Stimulated activated CD4-positive, alpha-beta T cell treated with anti-CD3 and anti-CD28 coated beads, Interleukin-12 subunit alpha, Interleukin-12 subunit beta, amount 100 ng/mL, for 4 hours (primary cell): Measurements from ENCODE around the gene STRBP.
A peak's percentile ranks its signal among the peaks of the same experiment; 100 is the strongest.
"Not testable (repeated sequence)": the region's sequence is repeated elsewhere in the genome, so short reads cannot be mapped to it uniquely, and the experiment has no call there.

ENCODE experiments used
- DNase-seq: peaks from one replicate; pipeline ENCODE4 v3.0.0-alpha.2; 2020

STRBP gene

GRCh38 chr9:123268465-123269259, at the start of gene STRBP:
STRBP (minus strand) TSS chr9:123268586; CDS start chr9:123184134, 84,452 bp downstream.
- peak; percentile 93 for DNase-seq

DNA sequence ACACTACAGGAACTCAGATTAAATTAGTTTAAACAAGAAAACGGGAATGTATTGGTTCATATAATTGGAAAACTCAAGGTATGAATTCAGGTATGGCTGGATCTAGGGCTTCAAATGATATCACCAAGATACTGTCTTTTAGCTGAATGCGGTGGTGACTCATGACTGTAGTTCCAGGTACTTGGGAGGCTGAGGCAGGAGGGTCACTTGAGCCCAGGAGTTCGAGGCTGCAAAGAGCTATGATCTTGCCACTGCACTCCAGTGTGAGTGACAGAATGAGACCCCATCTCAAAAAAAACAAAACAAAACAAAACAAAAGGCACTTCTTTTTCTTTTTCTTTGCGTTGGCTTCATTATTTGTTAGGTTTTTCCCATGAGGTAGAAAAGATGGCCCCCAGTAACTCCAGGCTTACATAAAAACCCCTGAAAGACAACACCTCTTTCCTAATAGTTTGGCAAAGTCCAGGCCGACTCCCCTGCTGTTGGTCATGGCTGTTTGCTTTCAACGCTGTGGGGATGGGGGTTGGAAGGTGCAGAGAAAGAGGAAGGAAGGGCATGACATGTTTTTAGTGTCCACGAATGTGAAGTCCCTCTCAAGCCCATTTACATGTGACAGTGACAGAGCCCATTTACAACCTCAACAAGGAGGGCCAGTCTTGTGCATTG, 47.8 kb upstream of the STRBP start:
- DNase-seq = no peak

DNA sequence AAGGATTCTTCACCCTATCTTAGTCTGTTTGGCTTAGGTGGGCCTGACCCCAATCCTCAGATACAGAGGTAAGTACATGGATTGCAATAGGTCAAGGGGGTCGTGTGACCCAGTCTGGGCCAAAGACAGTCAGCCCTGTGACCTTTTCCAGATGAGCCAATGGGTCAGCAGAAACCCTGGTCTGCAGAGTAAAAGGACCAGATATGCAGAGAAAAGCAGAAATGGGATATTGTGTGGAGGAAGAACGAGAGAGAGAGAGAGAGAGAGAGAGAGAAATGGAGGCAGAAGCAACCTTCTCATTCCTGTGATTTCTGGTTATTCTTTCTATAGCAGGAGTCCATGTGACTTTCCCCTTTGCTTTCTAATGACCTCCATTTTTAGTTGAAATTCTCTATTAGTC, 47.2 kb upstream of the STRBP start:
- DNase-seq = no peak

GRCh38 chr9:123314617-123315016, 46.2 kb upstream of the STRBP start:
- DNase-seq = no peak

DNA sequence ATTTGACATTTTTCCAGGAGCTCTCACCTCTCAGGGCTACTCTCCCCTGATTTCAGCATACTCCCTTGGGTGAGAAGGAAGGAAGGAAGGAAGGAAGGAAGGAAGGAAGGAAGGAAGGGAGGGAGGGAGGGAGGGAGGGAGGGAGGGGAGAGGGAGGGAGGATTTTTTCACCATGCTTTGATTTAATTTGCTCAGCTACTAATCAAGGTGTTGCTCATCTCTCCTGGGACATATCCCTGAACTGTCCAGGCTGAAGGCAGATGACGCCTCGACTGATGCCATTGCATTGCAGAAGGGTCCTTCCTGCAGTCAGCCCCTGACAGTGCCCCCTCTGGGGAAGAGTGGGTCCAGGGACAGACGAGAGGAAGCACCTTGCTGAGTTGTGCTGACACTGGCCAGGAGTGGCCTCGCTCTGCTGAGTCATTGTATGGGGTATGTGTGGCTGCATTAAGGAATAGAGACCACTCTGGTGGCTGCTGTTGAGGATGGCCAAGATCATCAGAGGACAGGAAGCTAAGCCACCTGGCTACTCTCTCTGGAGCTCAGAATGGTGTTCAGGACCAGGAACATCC, 44.0 kb upstream of the STRBP start:
- no peak for DNase-seq

DNA sequence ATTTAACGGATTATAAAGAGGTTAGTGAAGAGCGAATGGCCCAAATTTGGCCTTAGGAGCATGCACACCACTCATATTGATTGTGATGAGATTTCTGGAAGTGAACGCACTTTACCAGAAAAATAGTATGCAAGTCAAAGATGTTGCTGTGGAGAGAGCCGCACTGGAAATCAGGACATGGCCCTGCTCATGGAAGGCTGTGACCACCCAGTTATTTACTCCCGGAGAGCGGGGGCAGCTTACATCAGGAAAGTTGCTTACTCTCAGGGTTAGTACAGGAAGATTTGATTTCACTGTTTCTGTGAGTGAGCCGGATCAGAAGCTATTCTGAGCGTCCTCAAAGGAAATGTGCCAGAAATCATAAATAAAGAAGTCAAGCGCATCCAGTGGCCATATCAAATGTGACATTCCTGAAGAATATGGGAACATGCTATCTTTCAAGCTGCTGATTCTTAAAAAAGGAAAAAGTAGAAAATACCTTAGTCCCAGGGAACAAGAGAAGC, 42.9 kb upstream of the STRBP start:
- no peak for DNase-seq

DNA sequence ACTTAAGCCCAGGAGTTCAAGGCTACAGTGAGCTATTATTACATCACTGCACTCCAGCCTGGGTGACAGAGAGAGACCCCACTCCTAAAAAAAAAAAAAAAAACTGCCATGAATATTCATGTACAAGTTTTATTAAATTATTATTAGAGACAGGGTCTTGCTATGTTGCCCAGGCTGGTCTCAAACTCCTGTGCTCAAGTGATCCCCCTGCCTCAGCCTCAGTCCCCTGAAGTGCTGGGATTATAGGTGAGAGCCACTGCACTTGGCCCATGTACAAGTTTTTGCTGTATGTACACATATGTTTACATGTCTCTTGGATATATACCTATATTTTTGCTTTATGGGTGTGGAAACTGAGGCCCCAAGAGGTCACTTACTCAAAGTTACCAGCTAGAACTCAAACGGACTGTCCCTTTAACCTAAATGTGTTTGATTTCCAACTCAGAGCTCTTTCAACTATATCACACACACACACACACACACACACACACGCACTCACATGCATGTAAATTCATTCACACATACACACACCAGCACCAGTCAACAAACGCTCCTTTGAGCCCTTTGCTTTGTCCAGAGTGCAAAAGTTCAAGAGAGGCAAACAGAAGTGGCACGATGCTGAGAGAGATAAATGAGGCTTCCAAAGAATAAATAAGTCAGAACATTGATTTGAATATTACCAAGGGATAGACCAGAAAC, 42.3 kb upstream of the STRBP start:
- no peak for DNase-seq

- no peak for DNase-seq
Measured at GRCh38 chr9:123309611-123310010, 41.2 kb upstream of the STRBP start.

GRCh38 chr9:123305879-123306278, 37.5 kb upstream of the STRBP start:
- DNase-seq = no peak

GRCh38 chr9:123304340-123304691, 35.9 kb upstream of the STRBP start:
- DNase-seq = no peak

DNA sequence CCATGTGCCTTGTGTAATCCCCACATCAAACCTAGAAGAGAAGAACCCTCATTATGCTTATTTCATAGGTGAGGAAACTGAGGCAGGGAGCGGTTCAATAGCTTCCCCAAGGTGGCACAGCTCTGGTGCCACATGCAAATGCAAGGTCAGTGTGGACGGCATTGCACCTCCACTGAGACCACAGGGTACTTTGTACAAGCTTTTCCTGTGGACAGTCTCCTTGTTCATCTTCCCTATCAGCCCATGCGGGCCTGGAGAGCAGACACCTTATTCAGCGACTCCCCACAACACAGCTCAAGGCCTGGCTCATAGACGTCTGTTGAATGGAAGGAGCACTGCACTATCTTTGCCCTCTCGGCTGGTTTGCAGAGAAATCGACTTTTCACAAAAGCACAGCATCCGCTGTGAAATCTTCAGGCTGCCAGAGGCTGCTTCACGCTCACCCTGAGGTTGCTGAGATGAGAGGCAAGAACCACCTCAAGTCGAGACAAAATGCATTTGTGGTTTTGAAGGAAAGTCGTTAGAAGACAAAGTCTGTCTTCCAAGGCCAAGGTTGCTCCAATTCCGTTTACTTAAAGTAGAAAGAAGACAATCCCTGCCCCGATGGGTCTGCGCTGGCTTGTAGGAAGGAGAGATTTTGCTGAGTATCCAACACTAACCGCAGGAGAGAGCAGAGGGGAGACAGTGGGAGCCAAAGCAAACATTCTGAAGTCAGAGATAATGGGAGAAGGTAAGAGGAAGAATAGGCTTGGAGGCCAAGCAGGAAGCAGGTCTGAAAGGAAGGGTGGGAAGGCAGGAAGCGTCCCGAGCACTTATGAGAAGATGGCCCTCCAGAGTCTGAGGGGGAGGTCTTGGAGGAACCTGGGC, 34.2 kb upstream of the STRBP start:
- no peak for DNase-seq

DNA sequence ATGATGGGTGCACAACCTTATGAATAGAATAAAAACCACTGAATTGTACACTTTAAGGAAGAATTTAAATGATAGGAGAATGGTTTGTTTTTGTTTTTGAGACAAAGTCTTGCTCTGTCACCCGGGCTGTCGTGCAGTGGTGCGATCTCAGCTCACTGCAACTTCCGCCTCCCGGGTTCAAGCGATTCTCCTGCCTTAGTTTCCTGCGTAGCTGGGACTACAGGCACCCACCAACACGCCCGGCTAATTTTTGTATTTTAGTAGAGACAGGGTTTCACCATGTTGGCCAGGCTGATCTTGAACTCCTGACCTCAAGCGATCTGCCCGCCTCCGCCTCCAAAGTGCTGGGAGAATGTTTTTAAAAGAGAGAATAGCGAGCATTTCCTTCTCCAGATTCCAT, 33.5 kb upstream of the STRBP start:
- DNase-seq = not testable (repeated sequence)

DNA sequence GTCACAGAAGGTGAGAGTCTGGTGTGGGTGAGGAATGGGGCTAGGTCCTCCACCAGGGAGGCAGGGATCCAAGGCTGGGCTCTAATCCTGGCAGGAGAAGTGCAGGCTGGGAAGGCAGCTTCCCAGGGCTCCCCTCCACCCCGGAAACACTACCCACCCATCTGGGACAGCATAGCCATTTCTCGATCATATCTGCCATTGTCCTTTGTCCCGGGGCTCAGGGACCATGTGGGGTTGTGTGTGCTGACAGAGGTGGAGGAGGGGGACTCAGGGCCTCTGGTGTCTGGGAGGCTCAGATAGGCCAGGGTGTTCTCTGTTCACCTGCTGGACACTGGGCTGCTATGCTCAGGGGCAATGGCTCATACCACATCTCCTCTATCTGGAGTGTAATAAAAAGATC, 32.2 kb upstream of the STRBP start:
- no peak for DNase-seq

DNA sequence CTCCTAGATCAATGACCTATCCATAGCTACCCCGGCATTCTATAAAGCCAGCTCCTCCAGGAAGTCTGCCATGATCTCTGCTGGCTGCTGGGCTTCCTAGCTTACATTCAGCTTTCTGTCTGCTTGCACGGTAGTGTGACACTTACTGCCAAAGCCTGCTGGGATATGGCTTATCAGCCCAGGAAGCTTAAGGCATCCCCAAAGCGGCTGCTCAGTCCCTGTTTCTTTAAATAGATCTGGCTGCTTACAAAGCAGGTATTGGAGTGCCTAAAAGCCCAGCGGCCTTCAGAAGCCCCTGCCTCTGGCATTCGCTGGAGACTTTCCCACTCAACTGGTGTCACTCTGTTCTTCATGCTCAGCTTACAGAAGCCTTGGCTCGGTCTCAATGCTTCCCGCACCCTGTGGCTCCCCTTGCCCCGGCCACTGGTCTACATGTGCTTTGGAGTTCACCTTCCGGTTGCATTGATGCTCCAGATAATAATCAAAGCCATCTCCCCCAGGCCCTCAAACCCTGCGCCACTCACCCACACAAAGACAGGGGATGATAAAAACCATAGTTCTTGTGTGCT, 31.3 kb upstream of the STRBP start:
- DNase-seq = no peak

DNA sequence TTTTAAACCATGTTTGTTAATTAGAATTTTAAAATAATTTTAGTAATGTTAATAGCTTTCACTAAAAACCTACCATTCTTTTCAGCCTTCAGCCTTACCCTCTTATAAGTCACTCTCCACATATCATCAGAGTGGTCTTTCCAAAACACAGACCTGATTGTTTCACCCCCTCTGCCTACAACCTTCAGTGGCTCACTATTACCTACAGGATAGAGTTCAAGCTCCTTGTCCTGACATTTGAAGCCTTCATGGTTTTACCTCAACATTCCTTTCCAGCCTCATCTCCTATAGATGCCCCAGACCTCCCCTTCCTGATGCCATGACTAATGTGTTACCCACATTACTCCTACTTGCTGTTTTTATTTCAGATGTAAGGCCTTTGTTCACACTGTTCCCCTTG, 27.8 kb upstream of the STRBP start:
- no peak for DNase-seq

- DNase-seq = no peak
Measured at GRCh38 chr9:123291736-123292135, 23.4 kb upstream of the STRBP start.

GRCh38 chr9:123290764-123291163, 22.4 kb upstream of the STRBP start:
- DNase-seq = no peak

DNA sequence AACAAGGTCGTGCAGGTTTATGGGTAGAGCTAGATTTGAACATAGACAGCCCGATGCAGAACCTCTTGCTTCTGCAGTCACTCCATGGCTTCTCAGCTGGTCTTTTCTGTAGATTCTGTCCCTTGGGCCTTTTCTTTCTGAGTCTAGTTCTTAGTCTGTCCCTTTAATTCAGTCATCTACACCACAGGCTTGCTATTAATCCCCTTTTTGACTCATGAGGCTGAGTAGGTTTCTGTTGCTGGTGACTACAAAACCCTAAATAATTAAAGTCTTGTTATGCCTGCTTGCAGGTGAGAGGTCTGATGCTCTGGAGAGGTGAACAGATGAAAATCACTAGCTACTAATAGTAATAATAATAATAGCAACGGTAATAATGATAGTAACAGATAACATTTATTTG, 19.3 kb upstream of the STRBP start:
- DNase-seq = no peak

DNA sequence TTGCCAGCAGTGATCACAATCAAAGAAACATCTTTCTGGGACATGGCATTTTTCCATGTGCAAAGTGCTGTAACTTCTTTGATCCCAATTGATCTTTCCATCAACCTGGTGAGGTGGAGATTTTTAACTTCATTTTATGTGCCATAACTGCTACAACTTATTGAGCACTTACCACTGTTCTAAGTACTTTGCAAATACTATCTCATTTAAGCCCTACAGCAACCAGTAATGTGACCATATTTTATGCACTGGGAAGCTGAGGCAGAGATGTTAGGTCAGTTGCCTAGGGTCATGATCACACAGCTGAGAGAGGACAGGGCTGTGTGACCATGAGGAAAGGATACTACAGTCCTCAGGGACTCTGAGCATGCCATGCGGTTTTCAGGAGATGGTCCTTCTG, 17.9 kb upstream of the STRBP start:
- no peak for DNase-seq

DNA sequence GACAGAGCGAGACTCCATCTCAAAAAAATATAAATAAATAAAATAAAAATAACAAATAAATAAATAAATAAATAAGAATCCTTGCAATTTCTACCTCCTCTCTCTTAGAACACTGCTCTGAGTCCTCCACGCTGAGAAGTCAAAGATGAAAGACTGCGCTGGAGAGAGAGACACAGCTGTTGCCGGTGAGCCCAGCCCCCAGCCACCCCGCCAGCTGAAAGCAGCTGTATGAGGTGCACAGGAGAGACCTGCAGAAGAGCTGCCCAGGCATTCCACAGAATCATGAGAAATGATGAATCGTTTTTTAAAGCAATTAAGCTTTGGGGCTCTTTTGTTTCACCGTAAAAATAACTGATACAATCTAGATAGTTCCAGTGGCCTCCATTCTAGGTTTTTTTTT, 16.3 kb upstream of the STRBP start:
- DNase-seq = no peak

DNA sequence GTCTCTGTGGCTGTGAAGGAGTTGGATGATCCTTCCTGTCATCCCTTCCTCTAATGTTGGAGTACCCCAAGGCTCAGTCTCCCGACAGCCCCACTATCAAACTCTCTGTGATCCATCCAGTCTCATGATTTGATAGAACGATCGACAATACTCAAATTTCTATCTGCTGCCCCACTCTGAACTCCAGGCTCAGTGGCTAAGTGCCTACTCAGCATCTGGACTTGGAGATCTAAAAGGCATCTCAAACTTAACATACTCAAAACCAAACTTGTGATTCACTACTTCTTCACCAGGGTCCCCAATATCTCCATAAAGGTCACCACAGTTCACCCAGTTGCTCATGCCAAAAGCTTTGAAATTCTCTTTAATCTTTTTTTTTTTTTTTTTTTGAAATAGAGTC, 15.1 kb upstream of the STRBP start:
- DNase-seq = no peak

DNA sequence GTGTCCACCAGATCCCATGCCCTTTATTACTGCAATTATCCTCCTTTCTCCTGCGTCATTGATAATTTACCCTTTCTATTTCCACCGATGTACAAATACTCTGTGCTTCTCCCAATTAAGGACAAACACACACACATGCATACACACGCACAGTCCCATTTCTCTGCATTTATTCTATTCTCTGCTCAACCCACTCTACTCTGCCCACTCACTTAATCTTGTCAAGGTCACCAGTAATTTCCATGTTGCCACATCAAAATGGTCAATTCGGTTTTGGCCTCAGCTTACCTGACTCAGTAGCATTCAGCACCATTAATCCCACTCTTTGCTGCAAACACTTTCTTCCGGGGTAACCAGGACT, 14.6 kb upstream of the STRBP start:
- no peak for DNase-seq
